ENCODE results near the gene CYTH1. TPM values are rescaled to one million over a fixed set of nuclear protein-coding genes. Genes with fewer than 3 reads are reported as not detected.

CYTH1 gene
- total RNA-seq, 4 donors from 2014 or later: 6.2 to 56.1 (median 44.3) TPM

DNA sequence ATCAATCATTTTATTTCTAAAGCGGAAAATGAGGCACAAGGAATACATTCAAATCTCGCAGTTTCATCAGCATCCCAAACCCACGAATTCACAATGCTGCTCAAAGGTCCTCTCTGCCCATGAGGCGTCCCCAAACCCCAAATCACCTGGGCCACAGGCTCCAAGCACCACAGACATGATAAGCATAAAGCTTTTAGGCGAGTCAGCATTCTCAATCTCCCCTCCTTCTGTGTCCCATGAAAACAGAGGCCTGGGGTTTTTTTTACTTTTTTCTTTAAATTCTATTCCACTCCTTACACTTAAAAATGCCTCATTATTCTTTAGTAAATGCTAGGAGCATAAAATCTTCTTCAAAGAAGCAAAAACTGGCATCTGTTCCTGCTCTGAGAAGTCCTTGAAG lies 55.0 kb downstream of the CYTH1 start:
- H3K27ac ChIP-seq: no peak overlapping the region
- no peak overlapping the region for H3K4me3 ChIP-seq
- no peaks in the 10 kb centered on the region for H3K27me3 ChIP-seq
- H3K36me3 ChIP-seq: no peaks in the 10 kb centered on the region
- no peaks in the 10 kb centered on the region for H3K4me1 ChIP-seq
- DNase-seq: no peak
- TF ChIP-seq, protein P1, sequence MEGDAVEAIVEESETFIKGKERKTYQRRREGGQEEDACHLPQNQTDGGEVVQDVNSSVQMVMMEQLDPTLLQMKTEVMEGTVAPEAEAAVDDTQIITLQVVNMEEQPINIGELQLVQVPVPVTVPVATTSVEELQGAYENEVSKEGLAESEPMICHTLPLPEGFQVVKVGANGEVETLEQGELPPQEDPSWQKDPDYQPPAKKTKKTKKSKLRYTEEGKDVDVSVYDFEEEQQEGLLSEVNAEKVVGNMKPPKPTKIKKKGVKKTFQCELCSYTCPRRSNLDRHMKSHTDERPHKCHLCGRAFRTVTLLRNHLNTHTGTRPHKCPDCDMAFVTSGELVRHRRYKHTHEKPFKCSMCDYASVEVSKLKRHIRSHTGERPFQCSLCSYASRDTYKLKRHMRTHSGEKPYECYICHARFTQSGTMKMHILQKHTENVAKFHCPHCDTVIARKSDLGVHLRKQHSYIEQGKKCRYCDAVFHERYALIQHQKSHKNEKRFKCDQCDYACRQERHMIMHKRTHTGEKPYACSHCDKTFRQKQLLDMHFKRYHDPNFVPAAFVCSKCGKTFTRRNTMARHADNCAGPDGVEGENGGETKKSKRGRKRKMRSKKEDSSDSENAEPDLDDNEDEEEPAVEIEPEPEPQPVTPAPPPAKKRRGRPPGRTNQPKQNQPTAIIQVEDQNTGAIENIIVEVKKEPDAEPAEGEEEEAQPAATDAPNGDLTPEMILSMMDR (IDR thresholded peaks at IDR 0.05): no peak
- TF ChIP-seq POLR2A (IDR thresholded peaks at IDR 0.05): no peak
- no peaks in the 10 kb centered on the region for H3K9me3 ChIP-seq
- intact Hi-C loops (cut with DNase I; ENCODE audit: low total_unique reads): no loop called here

DNA sequence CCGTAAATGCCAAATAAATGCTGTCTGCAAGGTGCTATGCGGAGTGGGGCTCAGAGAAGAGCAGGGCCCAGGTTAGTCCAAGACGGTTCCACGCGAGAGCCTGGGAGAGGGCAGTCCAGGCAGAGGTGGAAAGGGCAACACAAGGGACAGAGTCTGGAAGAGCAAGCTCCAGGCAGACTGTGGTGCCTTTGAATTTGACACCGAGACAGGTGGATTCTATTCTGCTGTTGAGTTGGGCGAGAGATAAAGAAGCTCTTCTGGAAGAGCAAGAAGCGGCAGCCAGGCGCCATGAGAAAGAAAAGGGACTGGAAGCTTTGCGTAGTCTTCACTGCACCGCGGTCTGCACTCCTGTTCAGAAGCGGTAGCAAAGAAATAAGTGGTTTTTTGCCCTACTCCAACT lies 55.6 kb downstream of the CYTH1 start:
- no peaks in the 10 kb centered on the region for H3K27me3 ChIP-seq
- H3K4me3 ChIP-seq: no peak overlapping the region
- TF ChIP-seq POLR2A (IDR thresholded peaks at IDR 0.05): no peak
- TF ChIP-seq, protein P1 (IDR thresholded peaks at IDR 0.05): no peak
- no peaks in the 10 kb centered on the region for H3K4me1 ChIP-seq
- H3K27ac ChIP-seq: no peak overlapping the region
- intact Hi-C loops (cut with DNase I; ENCODE audit: low total_unique reads): no loop called here
- no peaks in the 10 kb centered on the region for H3K9me3 ChIP-seq
- DNase-seq: no peak
- no peaks in the 10 kb centered on the region for H3K36me3 ChIP-seq

DNA sequence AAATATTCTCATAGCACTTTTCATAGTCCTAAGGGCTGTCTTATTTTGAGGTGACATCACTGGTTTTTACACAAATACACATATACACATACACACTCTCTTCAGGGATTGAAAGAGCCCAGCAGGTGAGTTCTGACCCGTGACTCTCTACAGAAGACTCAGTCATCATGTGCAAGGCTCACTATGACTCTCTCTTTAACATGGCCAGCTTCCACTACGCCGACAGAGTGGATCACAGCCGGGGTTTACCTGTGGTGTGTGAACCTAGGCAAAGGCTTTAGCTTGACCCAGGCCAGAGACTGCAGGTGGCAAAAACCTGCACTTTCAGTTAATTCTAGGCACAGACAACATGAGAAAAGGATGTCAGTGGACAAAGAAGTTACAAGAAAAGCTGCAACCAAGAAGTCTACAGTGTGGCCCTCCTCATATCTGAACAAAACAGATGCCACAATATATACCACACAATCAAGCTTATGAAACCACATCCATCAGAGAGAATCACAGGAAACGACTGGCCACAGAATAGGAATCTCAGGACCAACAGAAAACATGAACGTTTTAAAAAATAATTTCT lies 56.5 kb downstream of the CYTH1 start:
- H3K27ac ChIP-seq: no peak overlapping the region

DNA sequence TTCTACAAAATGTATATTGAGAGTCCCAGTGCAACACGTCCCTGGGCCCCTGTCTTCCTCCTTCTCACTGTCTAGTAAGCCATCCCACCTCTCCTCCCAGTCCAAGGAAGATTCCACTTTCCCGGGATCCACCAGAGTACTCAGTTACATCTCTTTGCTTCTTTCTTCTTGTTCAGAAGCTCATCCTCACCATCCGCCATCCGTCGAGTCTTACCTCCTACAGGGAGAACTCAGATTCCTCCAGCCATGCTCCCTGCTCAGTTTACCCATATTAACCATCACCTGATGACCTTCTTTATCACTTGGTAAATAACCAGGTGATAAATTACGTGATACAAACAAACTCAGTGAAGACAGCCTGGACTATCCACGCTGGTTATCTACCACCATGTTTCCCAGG lies 57.1 kb downstream of the CYTH1 start:
- H3K4me3 ChIP-seq: no peak overlapping the region
- no peak for DNase-seq

More for the DNA sequence above, 56.5 kb downstream of the CYTH1 start:
- Histone ChIP-seq H3K36me3 (no peaks in the 10 kb centered on the region), H3K4me1 (no peaks in the 10 kb centered on the region), H3K27me3 (no peaks in the 10 kb centered on the region), H3K4me3 (no peak overlapping the region), H3K9me3 (no peaks in the 10 kb centered on the region)
- no peak for DNase-seq
- intact Hi-C loops (cut with DNase I; ENCODE audit: low total_unique reads): no loop called here
- TF ChIP-seq, protein P1 (IDR thresholded peaks at IDR 0.05): no peak
- no peak for TF ChIP-seq POLR2A (IDR thresholded peaks at IDR 0.05)

DNA sequence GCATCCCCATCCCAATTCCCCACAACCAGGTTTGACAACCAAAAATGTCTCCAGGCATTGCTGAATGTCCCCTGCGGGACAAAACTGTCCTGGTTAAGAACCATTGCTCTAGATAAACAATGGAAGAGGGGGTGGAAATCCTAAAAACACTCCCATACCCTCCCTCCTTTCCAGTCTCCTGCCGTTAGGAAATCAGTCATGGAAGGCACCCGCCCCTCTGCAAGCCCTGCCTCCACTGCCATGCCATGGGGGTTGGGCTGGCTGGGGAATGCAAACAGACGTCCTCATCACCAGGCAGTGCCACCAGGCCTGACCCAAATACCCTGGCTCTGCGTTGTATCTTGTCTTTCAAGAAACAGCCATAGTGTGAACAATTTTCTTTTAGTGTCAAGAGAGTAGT lies 57.5 kb downstream of the CYTH1 start:
- no peaks in the 10 kb centered on the region for H3K36me3 ChIP-seq
- no peaks in the 10 kb centered on the region for H3K4me1 ChIP-seq
- H3K27me3 ChIP-seq: no peaks in the 10 kb centered on the region
- no peaks in the 10 kb centered on the region for H3K9me3 ChIP-seq
- DNase-seq: no peak
- no peak overlapping the region for H3K27ac ChIP-seq
- intact Hi-C loops (cut with DNase I; ENCODE audit: low total_unique reads): no loop called here
- no peak overlapping the region for H3K4me3 ChIP-seq
- TF ChIP-seq, protein P1 (IDR thresholded peaks at IDR 0.05): no peak

More for the DNA sequence above, 57.1 kb downstream of the CYTH1 start:
- no peaks in the 10 kb centered on the region for H3K27me3 ChIP-seq
- intact Hi-C loops (cut with DNase I; ENCODE audit: low total_unique reads): no loop called here
- TF ChIP-seq, protein P1 (IDR thresholded peaks at IDR 0.05): no peak
- TF ChIP-seq POLR2A (IDR thresholded peaks at IDR 0.05): no peak
- H3K9me3 ChIP-seq: no peaks in the 10 kb centered on the region
- no peaks in the 10 kb centered on the region for H3K36me3 ChIP-seq
- no peak overlapping the region for H3K27ac ChIP-seq
- H3K4me1 ChIP-seq: no peaks in the 10 kb centered on the region
